Chondrocyte (in vitro differentiated cells): ENCODE data around the gene TEAD1. TPM values are rescaled to one million over a fixed set of nuclear protein-coding genes. Genes with fewer than 3 reads are reported as not detected.

Experiments used
- DNase-seq: peaks from one replicate; pipeline ENCODE4 v3.0.0; 2021; ENCODE audit warnings: mixed read lengths, low spot score
- H3K27ac Mint-ChIP-seq: one replicate; pipeline ENCODE4 v1.8.0; 2021; ENCODE audit warnings: mild to moderate bottlenecking, moderate library complexity, mixed read lengths; ENCODE audit not compliant: unreplicated experiment
- H3K27me3 Mint-ChIP-seq: 2 replicates; pipeline ENCODE4 v1.8.0; 2021; ENCODE audit warnings: low read depth, mixed read lengths
- H3K36me3 Mint-ChIP-seq: 2 replicates; pipeline ENCODE4 v1.8.0; 2021; ENCODE audit warnings: low read depth, mixed read lengths
- H3K4me1 Mint-ChIP-seq: 2 replicates; pipeline ENCODE4 v1.8.0; 2021; ENCODE audit warnings: low read depth, mild to moderate bottlenecking, mixed read lengths
- H3K4me3 Mint-ChIP-seq: one replicate; pipeline ENCODE4 v1.8.0; 2021; ENCODE audit warnings: mild to moderate bottlenecking, moderate library complexity, mixed read lengths; ENCODE audit not compliant: unreplicated experiment
- H3K9me3 Mint-ChIP-seq: 2 replicates; pipeline ENCODE4 v1.8.0; 2021; ENCODE audit warnings: low read depth, mixed read lengths
- CTCF ChIP-seq: fragments of 200-600 bp; sonication (generic); IDR thresholded peaks from 2 replicates; pipeline ENCODE4 v1.5.0; 2021; ENCODE audit warnings: antibody characterized with exemption, mild to moderate bottlenecking, moderate library complexity
- total RNA-seq: library from RNA; stranded (reverse); gene quantifications from 3 replicates; pipeline ENCODE4 v1.2.1, GENCODE V29; 2021

Gene TEAD1
- total RNA-seq, 1 donor from 2014 or later: 137 TPM

- no peak overlapping the region for H3K4me3 Mint-ChIP-seq
- no peak for TF ChIP-seq CTCF
- H3K27me3 Mint-ChIP-seq: no peaks in the 10 kb centered on the region
- no peak for DNase-seq
- peaks cover 99% of the 10 kb centered on the region for H3K4me1 Mint-ChIP-seq
- peak overlapping the region; percentile 85 for H3K27ac Mint-ChIP-seq
- no peaks in the 10 kb centered on the region for H3K9me3 Mint-ChIP-seq
- peaks cover 1% of the 10 kb centered on the region for H3K36me3 Mint-ChIP-seq
Observed at GRCh38 chr11:12684315-12684714, 10.1 kb downstream of the TEAD1 start.

GRCh38 chr11:12684816-12685215, 10.6 kb downstream of the TEAD1 start:
- H3K4me3 Mint-ChIP-seq: no peak overlapping the region
- peaks cover 98% of the 10 kb centered on the region for H3K4me1 Mint-ChIP-seq
- H3K36me3 Mint-ChIP-seq: peaks cover 1% of the 10 kb centered on the region
- no peak for TF ChIP-seq CTCF
- H3K27me3 Mint-ChIP-seq: no peaks in the 10 kb centered on the region
- H3K9me3 Mint-ChIP-seq: no peaks in the 10 kb centered on the region
- no peak for DNase-seq
- H3K27ac Mint-ChIP-seq: peak overlapping the region; percentile 85

- peak overlapping the region; percentile 85 for H3K27ac Mint-ChIP-seq
- H3K4me1 Mint-ChIP-seq: peaks cover 98% of the 10 kb centered on the region
- no peaks in the 10 kb centered on the region for H3K27me3 Mint-ChIP-seq
- peaks cover 1% of the 10 kb centered on the region for H3K36me3 Mint-ChIP-seq
- DNase-seq: no peak
- H3K9me3 Mint-ChIP-seq: no peaks in the 10 kb centered on the region
- no peak for TF ChIP-seq CTCF
- H3K4me3 Mint-ChIP-seq: no peak overlapping the region
Observed at GRCh38 chr11:12685229-12685628, 11.0 kb downstream of the TEAD1 start.

- no peak for TF ChIP-seq CTCF
- H3K4me1 Mint-ChIP-seq: peaks cover 97% of the 10 kb centered on the region
- no peaks in the 10 kb centered on the region for H3K27me3 Mint-ChIP-seq
- DNase-seq: no peak
- peak overlapping the region; percentile 85 for H3K27ac Mint-ChIP-seq
- H3K9me3 Mint-ChIP-seq: no peaks in the 10 kb centered on the region
- H3K4me3 Mint-ChIP-seq: no peak overlapping the region
- peaks cover 1% of the 10 kb centered on the region for H3K36me3 Mint-ChIP-seq
Observed at GRCh38 chr11:12686246-12687060, 12.2 kb downstream of the TEAD1 start.

GRCh38 chr11:12687216-12687623, 13.0 kb downstream of the TEAD1 start:
- Mint-ChIP-seq H3K27ac (peak overlapping the region; percentile 85), H3K4me1 (peaks cover 95% of the 10 kb centered on the region), H3K36me3 (peaks cover 1% of the 10 kb centered on the region), H3K9me3 (no peaks in the 10 kb centered on the region), H3K4me3 (no peak overlapping the region), H3K27me3 (no peaks in the 10 kb centered on the region)
- TF ChIP-seq CTCF: no peak
- no peak for DNase-seq
